ENCODE results near the gene DGCR8.
A peak's percentile ranks its signal among the peaks of the same experiment; 100 is the strongest.

DGCR8 gene

GRCh38 chr22:20112623-20113511, 32.8 kb downstream of the DGCR8 start:
- DNase-seq: no peak

- DNase-seq: no peak
Measured at GRCh38 chr22:20113551-20114310, 33.7 kb downstream of the DGCR8 start.

- DNase-seq: no peak
Measured at GRCh38 chr22:20114506-20115475, 34.8 kb downstream of the DGCR8 start.

- no peak for DNase-seq
Measured at GRCh38 chr22:20115691-20116375, 35.8 kb downstream of the DGCR8 start, which contains the start of gene RANBP1. TSS of gene RANBP1 (plus strand) at chr22:20116104. CDS start at chr22:20116185, 81 bp downstream.

- no peak for DNase-seq
Measured at GRCh38 chr22:20116376-20116950, 36.4 kb downstream of the DGCR8 start.

GRCh38 chr22:20116951-20117632, 37.1 kb downstream of the DGCR8 start, which contains the start of gene TRMT2A:
TSS of gene TRMT2A (minus strand) at chr22:20117226. CDS start at chr22:20116906, 320 bp downstream.
- DNase-seq: peak; percentile 99

GRCh38 chr22:20117633-20118299, 37.7 kb downstream of the DGCR8 start:
- DNase-seq: peak; percentile 61

GRCh38 chr22:20118300-20119020, 38.4 kb downstream of the DGCR8 start:
- DNase-seq: no peak

GRCh38 chr22:20121856-20122415, 41.9 kb downstream of the DGCR8 start:
- no peak for DNase-seq

- no peak for DNase-seq
Measured at GRCh38 chr22:20123366-20124082, 43.5 kb downstream of the DGCR8 start.

GRCh38 chr22:20124083-20124787, 44.2 kb downstream of the DGCR8 start:
- no peak for DNase-seq

GRCh38 chr22:20125201-20126174, 45.4 kb downstream of the DGCR8 start:
- DNase-seq: no peak

GRCh38 chr22:20126284-20127029, 46.4 kb downstream of the DGCR8 start:
- DNase-seq: no peak

GRCh38 chr22:20127318-20127868, 47.4 kb downstream of the DGCR8 start:
- no peak for DNase-seq

- no peak for DNase-seq
Measured at GRCh38 chr22:20127869-20128618, 48.0 kb downstream of the DGCR8 start.

All from activated CD4-positive, alpha-beta T cell treated with anti-CD3 and anti-CD28 coated beads, Interleukin-10, Interleukin-2, amounts not matched to agents 100 ng/mL and 50 ng/mL, durations not matched to agents 16 hours and 8 hours (primary cell).